ENCODE measurements around the gene PSMG4. TPM values are rescaled to one million over a fixed set of nuclear protein-coding genes. Genes with fewer than 3 reads are reported as not detected.
A peak's percentile ranks its signal among the peaks of the same experiment; 100 is the strongest.
"Not testable (repeated sequence)": the region's sequence is repeated elsewhere in the genome, so short reads cannot be mapped to it uniquely, and the experiment has no call there.

Gene PSMG4
- total and polyA plus RNA-seq, 2 of the 8 experiments (the other 6 are each of a cell fraction or from before 2014, with no cell fraction given): 40.6 to 113 TPM

DNA sequence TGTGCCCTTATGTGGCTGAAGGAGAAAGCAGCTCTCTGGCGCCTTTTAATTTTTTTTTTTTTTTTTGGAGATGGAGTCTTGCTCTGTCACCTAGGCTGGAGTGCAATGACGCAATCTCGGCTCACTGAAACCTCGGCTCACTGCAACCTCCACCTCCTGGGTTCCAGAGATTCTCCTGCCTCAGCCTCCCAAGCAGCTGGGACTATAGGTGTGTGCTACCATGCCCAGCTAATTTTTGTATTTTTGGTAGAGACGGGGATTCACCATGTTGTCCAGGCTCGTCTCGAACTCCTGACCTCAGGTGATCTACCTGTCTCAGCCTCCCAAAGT, 13.9 kb upstream of the PSMG4 start:
- not testable (repeated sequence) for H3K4ac ChIP-seq (replicated peaks; ENCODE audit: insufficient read length, low read depth, low read length); H3K27me3 ChIP-seq (replicated peaks in 1 of 4; ENCODE audit: control insufficient read depth in 3 of 4, extremely low read depth in 1 of 4, insufficient read depth in 3 of 4, low read length in 3 of 4); H3K18ac ChIP-seq (ENCODE audit: extremely low read depth, low read length); H4K20me1 ChIP-seq (replicated peaks in 1 of 2; ENCODE audit: control insufficient read depth in 1 of 2, insufficient read depth in 2 of 2, low read length in 2 of 2); DNase-seq (ENCODE audit: low read depth in 1 of 2, low spot score in 2 of 2); H3K23ac ChIP-seq (ENCODE audit: insufficient read length); H4K5ac ChIP-seq (ENCODE audit: insufficient read length, low read depth, low read length); H2BK12ac ChIP-seq (ENCODE audit: low read depth, low read length); H3K4me2 ChIP-seq (ENCODE audit: insufficient read depth in 1 of 2, low read depth in 2 of 2, low read length in 2 of 2); H3K36me3 ChIP-seq (ENCODE audit: control insufficient read depth in 2 of 4, insufficient read depth in 4 of 4, low read length in 3 of 4); H4K8ac ChIP-seq (ENCODE audit: extremely low read depth, insufficient read depth, low read length); H2AK5ac ChIP-seq (ENCODE audit: low read depth, low read length); H4K91ac ChIP-seq (replicated peaks; ENCODE audit: insufficient read length, low read length); H2AFZ ChIP-seq (ENCODE audit: low read length); H3K9me3 ChIP-seq (ENCODE audit: insufficient read depth in 2 of 2, low read depth in 1 of 2, low read length in 1 of 2); H3K9ac ChIP-seq (replicated peaks in 1 of 4; ENCODE audit: extremely low read depth in 1 of 4, low read depth in 3 of 4, low read length in 3 of 4); H3K4me1 ChIP-seq (replicated peaks in 1 of 4; ENCODE audit: control insufficient read depth in 3 of 4, insufficient read depth in 4 of 4, low read length in 3 of 4); FAIRE-seq; H3K4me3 ChIP-seq (ENCODE audit: extremely low read depth in 1 of 4, insufficient read depth in 2 of 4, low read depth in 3 of 4, low read length in 4 of 4); H3K27ac ChIP-seq (ENCODE audit: low read depth, low read length); H2BK120ac ChIP-seq (replicated peaks; ENCODE audit: low read depth, low read length); H3K23me2 ChIP-seq (ENCODE audit: low read depth, low read length); H2BK15ac ChIP-seq (ENCODE audit: low read length); H3K79me2 ChIP-seq (ENCODE audit: control insufficient read depth in 1 of 2, insufficient read depth in 2 of 2, low read length in 2 of 2); H3K79me1 ChIP-seq (ENCODE audit: low read depth, low read length); H2BK5ac ChIP-seq (ENCODE audit: low read depth, low read length); H3K14ac ChIP-seq (ENCODE audit: insufficient read length); H3K56ac ChIP-seq (replicated peaks; ENCODE audit: insufficient read length, low read depth, low read length); H2BK20ac ChIP-seq (ENCODE audit: low read length)
- CTCF ChIA-PET (ENCODE audit: partially characterized antibody): interaction anchor here (0.6 to 1.4 kb wide), 6 partner anchors 11 to 305 kb away, joined by 3 to 5 read pairs (median 3); no protein-coding TSS in a partner anchor
- POLR2A ChIA-PET (ENCODE audit: partially characterized antibody): interaction anchor here (0.6 to 10.7 kb wide), 3 partner anchors 16 to 97 kb away, joined by 3 to 122 read pairs (median 4); partner anchors contain the start of gene TUBB2B
- WGBS, 2 experiments (ENCODE audit: extremely low coverage in 1 of 2, insufficient coverage in 1 of 2, insufficient read length in 1 of 2, insufficient replicate concordance in 2 of 2, low coverage in 1 of 2, low lambda C conversion rate in 2 of 2, missing lambda C conversion rate in 1 of 2): 91% methylated on average over 7 of the region's 7 CpGs; no CpG with 5 or more reads in 1 of the 2 experiments
- TF ChIP-seq CEBPB (IDR thresholded peaks at IDR 0.05; ENCODE audit: low read depth, low read length): 0 out of 2 replicates have a peak, but pooled peaks have one; percentile 19

Measured in H1 (cell line).